ENCODE measurements around the gene LRRC57.

Gene LRRC57

GRCh38 chr15:42502477-42502876 is 46.1 kb downstream of the LRRC57 start:
- Histone ChIP-seq H3F3A (ENCODE audit: insufficient read depth) (peaks cover 11% of the 10 kb centered on the region), H3K79me2 (ENCODE audit: insufficient read depth, low read length) (peaks cover 65% of the 10 kb centered on the region), H3K9me3 (ENCODE audit: insufficient read depth, low read length) (no peaks in the 10 kb centered on the region), H3K27ac (ENCODE audit: low read depth, low read length) (peak overlapping the region; percentile 7; the same call in 1 of the 2 replicates), H3K4me3 (ENCODE audit: insufficient read depth, low read length, poor library complexity, severe bottlenecking) (no peak overlapping the region), H3K4me2 (ENCODE audit: low read depth, low read length, poor library complexity, severe bottlenecking) (no peak overlapping the region), H3K27me3 (ENCODE audit: low read length) (no peaks in the 10 kb centered on the region), H4K20me1 (ENCODE audit: low read depth, low read length) (no peaks in the 10 kb centered on the region), H3K9me2 (replicated peaks; ENCODE audit: insufficient read depth, low read length) (no peaks in the 10 kb centered on the region), H2AFZ (ENCODE audit: low read depth, low read length, severe bottlenecking) (no peak overlapping the region), H3K36me3 (ENCODE audit: low read length) (no peaks in the 10 kb centered on the region), H3K9ac (ENCODE audit: low read length) (no peak overlapping the region)
- TF ChIP-seq CTCF (IDR thresholded peaks at IDR 0.05; ENCODE audit: insufficient read depth, low read length, poor library complexity, severe bottlenecking) (no peak), EZH2phosphoT487 (conservative IDR thresholded peaks at IDR 0.05; ENCODE audit: low read length) (no peak)

- Histone ChIP-seq H3K9ac (ENCODE audit: low read length) (no peak overlapping the region), H3K36me3 (ENCODE audit: low read length) (no peaks in the 10 kb centered on the region), H3K27me3 (ENCODE audit: low read length) (no peaks in the 10 kb centered on the region), H3K9me2 (replicated peaks; ENCODE audit: insufficient read depth, low read length) (no peaks in the 10 kb centered on the region), H3K27ac (ENCODE audit: low read depth, low read length) (no peak overlapping the region; the same call in 1 of the 2 replicates), H3F3A (ENCODE audit: insufficient read depth) (peaks cover 11% of the 10 kb centered on the region), H3K9me3 (ENCODE audit: insufficient read depth, low read length) (no peaks in the 10 kb centered on the region), H2AFZ (ENCODE audit: low read depth, low read length, severe bottlenecking) (no peak overlapping the region), H3K79me2 (ENCODE audit: insufficient read depth, low read length) (peaks cover 72% of the 10 kb centered on the region), H3K4me3 (ENCODE audit: insufficient read depth, low read length, poor library complexity, severe bottlenecking) (no peak overlapping the region), H4K20me1 (ENCODE audit: low read depth, low read length) (no peaks in the 10 kb centered on the region), H3K4me2 (ENCODE audit: low read depth, low read length, poor library complexity, severe bottlenecking) (no peak overlapping the region)
- TF ChIP-seq EZH2phosphoT487 (conservative IDR thresholded peaks at IDR 0.05; ENCODE audit: low read length) (no peak), CTCF (IDR thresholded peaks at IDR 0.05; ENCODE audit: insufficient read depth, low read length, poor library complexity, severe bottlenecking) (no peak)
Observed at GRCh38 chr15:42499858-42500609, 48.6 kb downstream of the LRRC57 start.

- Histone ChIP-seq H3K9ac (ENCODE audit: low read length) (no peak overlapping the region), H2AFZ (ENCODE audit: low read depth, low read length, severe bottlenecking) (no peak overlapping the region), H3K4me3 (ENCODE audit: insufficient read depth, low read length, poor library complexity, severe bottlenecking) (no peak overlapping the region), H3K27me3 (ENCODE audit: low read length) (no peaks in the 10 kb centered on the region), H3K4me2 (ENCODE audit: low read depth, low read length, poor library complexity, severe bottlenecking) (no peak overlapping the region), H3K9me3 (ENCODE audit: insufficient read depth, low read length) (no peaks in the 10 kb centered on the region), H3K9me2 (replicated peaks; ENCODE audit: insufficient read depth, low read length) (no peaks in the 10 kb centered on the region), H3K27ac (ENCODE audit: low read depth, low read length) (no peak overlapping the region), H4K20me1 (ENCODE audit: low read depth, low read length) (no peaks in the 10 kb centered on the region), H3K36me3 (ENCODE audit: low read length) (no peaks in the 10 kb centered on the region), H3F3A (ENCODE audit: insufficient read depth) (peaks cover 13% of the 10 kb centered on the region; the same call in 1 of the 2 replicates), H3K79me2 (ENCODE audit: insufficient read depth, low read length) (peaks cover 60% of the 10 kb centered on the region)
- TF ChIP-seq EZH2phosphoT487 (conservative IDR thresholded peaks at IDR 0.05; ENCODE audit: low read length) (no peak), CTCF (IDR thresholded peaks at IDR 0.05; ENCODE audit: insufficient read depth, low read length, poor library complexity, severe bottlenecking) (no peak)
Observed at GRCh38 chr15:42498212-42499068, 50.2 kb downstream of the LRRC57 start.

Data from SU-DHL-6 (cell line).